HG03575 (cell line): ENCODE data around the gene RPL35.

Experiments used
- ATAC-seq: cut with Tn5 transposase; IDR thresholded peaks from one replicate; pipeline ENCODE4 v1.9.1; 2021; ENCODE audit not compliant: unreplicated experiment, insufficient number of reproducible peaks, low FRiP score; ENCODE audit errors: extremely low read depth

Gene RPL35

DNA sequence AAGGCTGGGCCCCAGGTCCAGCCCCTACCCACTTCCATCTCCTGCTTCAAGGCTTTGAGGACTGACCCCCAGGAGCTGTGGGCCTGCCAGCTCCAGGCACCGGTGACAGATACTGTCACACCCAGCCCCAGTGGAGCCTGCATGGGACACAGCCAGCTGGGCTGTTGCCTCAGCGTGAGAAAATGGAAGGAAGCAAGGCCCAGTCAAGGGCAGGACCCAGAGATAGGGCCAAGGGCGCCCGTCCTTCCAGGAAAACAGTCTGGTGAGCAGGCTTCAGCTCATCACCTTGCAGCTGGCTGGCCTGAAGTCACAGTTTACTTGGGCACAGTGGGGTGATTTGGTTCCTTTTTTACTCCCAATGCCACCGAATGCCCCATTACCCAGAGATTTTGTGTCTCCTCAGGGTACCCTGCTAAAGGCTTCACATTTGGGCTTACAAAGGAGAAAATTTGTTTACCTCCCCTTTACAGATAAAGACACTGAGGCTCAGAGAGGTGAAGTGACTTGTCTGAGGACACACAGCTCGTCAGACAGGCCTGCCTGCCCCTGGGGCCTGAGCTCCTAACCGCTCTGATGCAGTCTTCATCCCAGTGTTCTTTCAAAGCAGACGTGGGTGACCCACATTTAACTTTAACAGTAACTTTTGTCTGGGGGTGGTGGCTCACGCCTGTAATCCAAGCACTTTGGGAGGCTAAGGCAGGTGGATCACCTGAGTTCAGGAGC is 30.0 kb downstream of the RPL35 start:
- ATAC-seq, result no peak

DNA sequence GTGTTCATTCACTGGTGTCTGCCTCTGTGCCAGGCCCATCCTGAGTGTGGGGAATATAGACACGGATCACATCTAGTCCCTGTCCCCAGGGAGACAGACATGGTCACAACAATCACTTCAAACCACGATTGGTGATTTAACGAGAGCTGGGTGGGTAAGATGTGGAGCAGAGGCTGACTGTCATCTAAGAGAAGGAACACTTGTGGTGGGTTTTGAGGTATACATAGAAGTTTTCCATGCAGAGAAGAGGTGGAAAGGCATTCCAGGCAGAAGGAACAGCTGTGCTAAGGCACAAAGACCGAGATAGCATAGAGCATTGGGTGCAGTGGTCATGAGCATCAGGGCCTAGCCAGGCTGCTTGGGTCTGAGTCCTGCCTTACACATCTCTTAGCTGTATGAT is 31.2 kb downstream of the RPL35 start:
- ATAC-seq, result no peak

DNA sequence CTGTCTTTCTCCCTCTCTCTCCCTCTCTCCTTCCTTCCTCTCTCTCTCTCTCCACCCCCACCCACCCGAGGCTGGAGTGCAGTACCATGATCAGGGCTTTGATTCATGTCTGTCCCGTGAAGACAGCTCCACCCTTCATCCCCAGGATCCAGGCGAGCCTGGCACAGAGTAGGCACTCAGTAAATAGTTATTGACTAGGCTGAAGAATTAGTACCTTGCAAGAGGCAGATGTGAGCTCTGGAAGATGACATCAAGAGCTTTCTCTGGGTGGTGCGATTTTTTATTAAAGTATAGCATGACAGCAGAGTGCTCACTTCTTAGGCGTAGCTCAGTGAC is 32.5 kb downstream of the RPL35 start:
- no peak for ATAC-seq

DNA sequence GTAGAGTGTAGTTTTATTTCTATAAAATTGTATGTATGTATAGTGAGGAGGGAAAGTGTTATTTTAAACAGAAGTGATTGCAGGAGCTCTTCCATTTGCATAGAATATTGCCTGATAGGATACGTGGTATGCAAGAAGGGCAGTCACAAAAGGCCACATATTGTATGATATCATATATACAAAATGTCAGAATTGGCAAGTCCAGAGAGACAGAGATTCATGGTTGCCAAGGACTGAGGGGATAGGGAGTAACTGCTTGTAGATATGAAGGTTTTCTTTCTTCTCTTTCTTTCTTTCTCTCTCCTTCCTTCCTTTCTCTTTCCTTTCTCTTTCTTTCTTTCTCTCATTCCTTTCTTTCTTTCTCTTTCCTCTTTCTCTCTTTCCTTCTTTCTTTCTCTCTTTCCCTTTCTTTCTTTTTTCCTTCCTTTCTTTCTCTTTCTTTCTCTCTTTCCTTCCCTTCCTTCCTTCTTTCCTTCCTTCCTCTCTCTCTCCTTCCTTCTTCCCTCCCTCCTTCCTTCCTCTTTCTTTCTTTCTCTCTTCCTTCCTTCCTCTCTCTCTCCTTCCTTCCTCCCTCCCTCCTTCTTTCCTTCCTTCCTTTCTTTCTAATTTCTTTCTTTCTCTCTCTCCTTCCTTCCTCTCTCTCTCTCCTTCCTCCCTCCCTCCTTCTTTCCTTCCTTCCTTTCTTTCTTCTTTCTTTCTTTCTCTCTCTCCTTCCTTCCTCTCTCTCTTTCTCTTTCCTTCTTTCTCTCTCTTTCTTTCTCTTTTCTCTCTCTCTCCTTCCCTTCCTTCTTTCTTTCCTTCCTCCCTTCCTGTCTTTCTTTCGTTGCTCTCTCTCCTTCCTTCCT is 33.0 kb downstream of the RPL35 start:
- no peak for ATAC-seq

DNA sequence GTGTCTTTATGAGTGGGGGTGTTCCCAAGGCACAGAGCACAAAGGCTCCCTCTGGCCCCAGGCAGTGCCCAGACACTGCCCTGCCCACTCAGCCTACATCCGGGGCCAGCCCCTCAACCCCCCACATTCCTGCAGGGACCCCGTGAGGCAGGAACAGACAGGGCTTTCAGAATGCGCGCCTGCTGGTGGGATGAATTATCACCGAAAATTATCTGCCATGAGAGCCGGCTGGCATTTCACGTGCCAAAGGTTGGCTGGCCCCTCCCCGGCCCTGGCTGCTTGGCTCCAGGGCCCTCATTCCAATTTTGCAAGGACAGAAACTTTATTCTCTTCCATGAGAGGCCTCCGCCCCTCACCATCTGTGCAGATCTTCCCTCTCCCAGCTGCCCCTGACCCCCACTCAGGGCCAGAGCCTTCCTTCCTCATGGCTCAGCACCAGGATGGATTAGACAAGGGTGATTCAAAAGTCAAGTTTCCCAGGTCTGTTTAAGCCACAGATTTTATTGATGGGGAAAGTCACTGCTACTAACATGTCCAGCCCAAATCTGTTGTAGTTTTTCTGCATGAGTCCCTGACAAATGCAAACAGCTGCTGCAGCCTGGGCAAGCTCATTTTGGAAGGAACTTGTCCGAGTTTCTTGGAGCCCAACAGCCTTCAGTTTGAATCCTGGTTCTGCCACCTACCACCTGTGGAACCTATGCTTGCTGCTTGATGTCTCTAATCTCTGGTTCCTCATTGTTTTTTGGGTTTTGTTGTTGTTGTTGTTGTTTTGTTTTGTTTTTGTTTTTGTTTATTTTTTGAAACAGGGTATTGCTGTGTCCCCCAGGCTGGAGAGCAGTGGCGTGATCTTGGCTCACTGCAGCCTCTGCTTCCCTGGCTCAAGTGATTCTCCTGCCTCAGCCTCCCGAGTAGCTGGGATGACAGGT is 40.8 kb downstream of the RPL35 start:
- ATAC-seq, result no peak

DNA sequence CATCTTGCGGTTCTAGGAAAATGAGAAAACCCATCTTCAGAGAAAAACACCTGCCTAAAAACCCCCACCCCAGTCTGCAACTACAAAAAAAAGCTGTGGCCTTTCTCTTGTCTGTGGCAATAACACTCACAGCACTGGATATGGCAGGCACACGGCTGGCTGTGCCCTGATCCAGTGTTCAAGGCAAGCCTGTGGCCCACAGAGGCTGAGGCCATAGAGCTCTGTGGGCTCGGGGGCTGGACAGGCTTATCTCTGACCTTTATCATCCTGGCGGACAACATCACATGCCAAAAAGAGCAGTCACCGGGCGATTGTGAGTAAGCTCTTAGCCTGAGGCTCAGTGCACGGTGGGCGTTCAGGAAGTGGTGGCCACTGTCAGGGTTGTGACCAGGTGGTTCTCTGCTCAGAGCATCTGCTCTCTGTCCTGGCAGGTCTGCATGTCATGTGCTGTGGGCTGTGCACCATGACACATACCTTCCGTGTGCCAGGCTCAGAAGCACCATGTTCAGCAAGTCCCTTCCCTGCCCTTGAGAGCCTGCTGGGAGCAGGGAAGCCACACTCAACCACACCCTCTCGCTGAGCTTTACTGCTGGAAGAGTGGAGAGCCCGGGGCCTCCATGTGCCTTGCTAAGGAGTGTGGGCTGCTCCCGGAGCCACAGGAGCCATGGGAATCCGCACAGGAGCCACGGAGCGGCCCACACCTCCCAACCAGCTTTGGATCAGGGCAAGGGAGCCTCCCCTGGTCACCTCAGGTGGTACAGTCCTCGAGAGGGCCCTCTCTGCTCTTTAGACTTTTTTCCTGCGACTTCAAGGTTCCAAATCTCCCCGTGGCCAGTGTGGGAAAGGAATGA is 43.1 kb downstream of the RPL35 start:
- ATAC-seq, result no peak

DNA sequence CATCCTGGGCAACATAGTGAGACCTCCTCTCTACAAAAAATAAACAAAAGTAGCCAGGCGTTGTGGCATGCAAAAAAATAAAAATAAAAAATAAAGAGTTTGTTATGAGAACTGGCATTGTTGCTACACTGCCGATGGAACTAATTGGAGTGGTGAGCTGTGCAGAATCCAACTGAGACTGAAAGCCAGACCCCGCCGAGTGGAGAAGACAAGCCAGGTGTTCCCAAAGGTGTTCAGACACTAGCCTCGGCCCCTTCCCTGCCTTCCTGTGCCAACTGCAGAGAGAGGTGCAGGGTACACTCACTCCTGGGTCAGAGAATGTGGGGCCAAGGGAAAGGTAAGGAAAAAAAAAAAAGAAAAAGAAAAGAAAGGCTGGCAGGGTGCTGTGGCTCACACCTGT is 46.2 kb downstream of the RPL35 start:
- ATAC-seq, result no peak

DNA sequence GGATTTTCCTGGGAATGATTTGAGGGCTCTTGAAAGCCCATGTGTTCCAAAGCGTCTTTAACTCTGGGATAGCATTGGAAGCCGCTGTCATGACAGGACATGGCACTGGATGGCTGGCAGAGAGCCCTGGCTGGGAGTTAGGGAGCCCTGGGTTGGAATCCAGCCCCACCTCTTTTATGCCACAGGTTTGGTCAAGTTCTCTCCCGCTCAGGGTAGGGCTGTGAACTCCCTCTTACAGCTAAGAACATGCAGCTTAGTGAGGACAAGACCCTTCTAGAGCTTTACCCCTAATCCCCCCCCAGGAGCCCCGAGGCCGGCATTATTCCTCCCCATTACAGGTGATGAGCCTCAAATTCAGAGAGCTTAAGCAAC is 47.6 kb downstream of the RPL35 start:
- ATAC-seq, result no peak

DNA sequence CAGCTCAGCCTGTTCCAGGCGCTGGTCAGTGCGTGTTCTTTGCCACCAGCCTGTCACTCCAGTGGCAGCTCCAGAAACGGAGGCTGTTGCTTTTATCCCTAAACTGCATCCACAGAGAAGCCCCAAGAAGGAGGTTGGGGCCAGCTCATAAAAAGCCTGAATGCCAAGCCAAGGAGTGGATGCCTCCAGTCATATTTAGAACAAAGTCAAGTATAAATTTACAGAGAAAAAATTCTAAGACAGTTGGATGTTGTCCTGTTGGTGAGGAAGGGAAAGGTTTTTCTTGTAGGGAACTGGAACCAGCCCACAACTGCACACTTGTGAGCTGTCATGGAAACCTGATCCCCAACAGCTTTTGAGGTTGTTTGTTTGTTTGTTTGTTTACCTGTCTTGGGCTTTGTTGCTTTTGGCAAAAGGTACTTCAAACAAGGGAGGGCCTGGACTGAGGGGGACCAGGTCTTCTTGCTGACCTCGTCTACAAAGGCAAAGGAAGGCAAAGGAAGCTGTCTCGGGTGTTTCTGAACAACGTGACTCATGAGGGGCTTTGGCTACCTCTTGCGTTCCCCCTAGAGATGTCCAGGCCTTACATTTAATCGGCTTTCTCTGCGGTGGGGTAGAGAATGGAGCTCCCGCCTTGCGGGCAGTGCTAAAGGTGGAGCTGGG is 48.1 kb downstream of the RPL35 start:
- ATAC-seq, result no peak

DNA sequence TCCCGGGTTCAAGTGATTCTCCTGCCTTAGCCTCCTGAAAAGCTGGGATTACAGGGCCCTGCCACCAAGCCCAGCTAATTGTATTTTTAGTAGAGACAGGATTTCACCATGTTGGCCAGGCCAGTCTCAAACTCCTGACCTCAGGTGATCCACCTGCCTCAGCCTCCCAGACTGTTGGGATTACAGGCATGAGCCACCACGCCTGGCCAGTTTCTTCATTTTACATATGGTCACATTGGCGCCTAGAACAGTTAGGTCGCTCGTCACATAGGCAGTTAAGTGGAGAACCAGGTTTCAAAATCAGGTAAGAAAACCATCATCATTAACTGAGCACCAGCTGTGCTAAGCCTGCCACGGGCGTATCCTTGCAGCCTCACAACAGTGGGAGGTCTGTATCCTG is 48.7 kb downstream of the RPL35 start:
- no peak for ATAC-seq

DNA sequence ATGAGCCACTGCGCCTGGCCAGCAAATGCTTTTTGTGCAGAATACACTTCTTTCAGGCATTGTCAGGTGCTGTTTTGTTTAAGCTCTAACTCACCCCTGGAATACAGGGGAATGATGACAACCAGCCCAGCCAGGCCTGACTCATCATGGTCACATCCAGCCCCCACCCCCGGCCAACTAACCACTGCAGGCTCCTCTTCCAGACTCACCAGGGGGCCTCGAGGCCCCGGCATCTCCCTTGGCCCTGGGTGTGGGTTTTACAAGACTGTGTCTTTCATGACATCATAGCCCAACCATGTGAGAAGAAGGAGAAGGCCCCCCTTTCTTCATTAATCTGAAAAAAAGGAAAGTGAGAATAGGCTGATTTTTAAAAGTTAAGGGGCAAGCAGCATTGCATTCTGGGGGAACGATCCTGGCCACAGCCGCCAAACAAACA is 49.3 kb downstream of the RPL35 start:
- no peak for ATAC-seq

DNA sequence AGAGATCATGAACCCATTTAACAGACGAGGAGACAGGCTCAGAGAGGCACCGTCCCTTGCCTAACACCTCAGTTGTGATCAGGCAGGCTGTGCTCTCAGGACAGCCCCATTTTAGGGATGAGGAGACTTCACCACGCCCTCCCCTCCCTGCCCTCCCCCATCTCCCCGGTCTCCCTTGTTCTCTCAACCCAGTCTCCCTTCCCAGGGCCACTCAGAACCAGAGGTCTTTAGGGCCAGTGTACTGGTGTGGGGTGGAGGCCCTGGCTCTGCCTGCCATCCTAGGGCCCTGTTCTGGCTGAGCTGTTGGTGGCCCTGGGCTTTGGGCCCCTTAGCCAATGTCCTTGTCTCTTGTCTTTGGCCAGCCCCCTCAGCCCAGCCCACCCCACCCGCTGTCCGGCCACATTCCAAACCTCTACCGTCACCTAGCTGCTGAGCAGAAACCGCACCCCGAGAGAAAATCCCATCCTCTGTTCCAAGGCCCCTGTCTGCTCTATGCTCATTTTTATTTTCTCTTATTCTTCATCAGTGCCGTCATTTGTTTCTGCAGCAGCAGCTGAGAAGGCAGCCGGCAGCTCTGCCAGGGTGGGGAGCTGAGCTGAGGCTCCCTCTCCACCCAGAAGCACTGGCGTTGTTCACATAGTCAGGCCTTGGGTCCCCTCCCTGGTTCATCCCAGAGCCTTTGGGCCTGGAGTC is 50.9 kb downstream of the RPL35 start:
- no peak for ATAC-seq

DNA sequence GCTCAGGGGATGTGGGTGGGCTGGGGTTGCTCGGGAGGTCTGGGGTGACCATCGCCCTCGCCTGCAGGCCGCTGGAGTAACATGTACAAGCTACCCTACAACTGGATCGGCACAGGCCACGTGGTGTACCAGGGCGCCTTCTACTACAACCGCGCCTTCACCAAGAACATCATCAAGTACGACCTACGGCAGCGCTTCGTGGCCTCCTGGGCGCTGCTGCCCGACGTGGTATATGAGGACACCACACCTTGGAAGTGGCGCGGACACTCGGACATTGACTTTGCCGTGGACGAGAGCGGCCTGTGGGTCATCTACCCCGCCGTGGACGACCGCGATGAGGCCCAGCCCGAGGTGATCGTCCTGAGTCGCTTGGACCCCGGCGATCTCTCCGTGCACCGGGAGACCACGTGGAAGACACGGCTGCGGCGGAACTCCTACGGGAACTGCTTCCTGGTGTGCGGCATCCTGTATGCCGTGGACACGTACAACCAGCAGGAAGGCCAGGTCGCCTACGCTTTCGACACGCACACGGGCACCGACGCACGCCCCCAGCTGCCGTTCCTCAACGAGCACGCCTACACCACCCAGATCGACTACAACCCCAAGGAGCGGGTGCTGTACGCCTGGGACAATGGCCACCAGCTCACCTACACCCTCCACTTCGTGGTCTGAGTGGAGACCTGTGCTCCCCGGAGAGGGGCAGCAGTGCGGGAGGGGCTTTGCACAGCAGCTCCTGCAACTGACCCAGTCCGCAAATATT is 51.8 kb downstream of the RPL35 start:
- no peak for ATAC-seq

DNA sequence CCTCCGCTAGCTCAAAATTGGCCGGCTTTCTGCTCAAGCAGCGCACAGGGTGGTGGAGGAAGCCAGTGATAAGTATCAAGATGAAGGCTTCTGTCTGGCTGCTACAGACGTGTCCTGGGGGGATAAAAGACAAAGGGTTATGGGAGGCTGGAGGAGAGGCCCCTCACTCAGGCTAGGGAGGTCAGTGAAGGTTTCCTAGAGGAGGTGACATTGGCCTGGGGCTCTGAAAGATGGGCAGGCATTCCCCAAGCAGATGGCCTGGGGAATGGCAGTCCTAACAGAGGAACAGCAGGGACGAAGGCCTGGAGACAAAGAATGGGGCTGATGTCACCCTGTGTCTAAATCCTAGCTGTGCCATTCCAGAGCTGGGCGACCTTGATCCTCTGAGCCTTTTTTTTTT is 52.5 kb downstream of the RPL35 start:
- no peak for ATAC-seq

DNA sequence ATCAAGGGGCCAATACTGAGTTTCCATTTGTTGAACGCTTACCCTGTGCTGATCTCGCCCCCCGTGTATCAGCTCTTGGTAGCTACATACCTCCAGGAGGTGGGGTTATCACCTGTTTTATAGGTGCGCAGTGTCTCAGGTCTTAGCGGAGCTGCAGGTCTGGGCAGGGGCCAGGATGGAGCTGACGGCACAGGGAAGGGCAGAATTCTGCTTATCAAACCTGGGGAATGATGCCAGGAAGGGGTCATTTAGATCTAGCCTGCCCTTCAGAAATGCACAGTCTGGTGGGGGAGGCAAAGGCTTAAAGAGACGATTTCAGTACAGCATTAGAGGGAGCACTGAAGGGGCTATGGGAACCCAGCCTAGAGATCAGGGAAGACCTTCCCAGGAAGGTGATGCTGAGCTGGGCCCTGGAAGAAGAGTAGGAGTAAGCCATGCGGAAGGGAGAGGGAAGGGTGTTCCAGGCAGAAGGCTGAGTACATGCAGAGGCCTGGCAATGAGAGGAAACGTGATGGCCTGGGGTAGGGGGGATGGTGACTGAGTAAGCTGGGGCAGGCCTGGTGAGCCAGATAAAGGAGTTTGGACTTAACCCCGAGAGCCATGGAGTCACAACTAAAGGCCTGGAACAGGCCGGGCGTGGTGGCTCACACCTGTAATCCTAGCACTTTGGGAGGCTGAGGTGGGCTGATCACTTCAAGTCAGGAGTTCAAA is 53.4 kb downstream of the RPL35 start:
- ATAC-seq, result no peak
